GM12878 (cell line): ENCODE measurements around the gene SPNS1. TPM values are rescaled to one million over a fixed set of nuclear protein-coding genes. Genes with fewer than 3 reads are reported as not detected.
A peak's percentile ranks its signal among the peaks of the same experiment; 100 is the strongest.

Source experiments
- BRCA1 ChIP-seq: IDR thresholded peaks from 2 replicates; pipeline ENCODE4 v1.6.1; 2011; ENCODE audit warnings: low read depth, low read length, improper control_type of control experiment
- CHD2 ChIP-seq: IDR thresholded peaks from 2 replicates; pipeline ENCODE4 v1.6.1; 2011; ENCODE audit warnings: low read depth, low read length, improper control_type of control experiment, borderline replicate concordance
- CHD4 ChIP-seq: fragments of 200-600 bp; sonication (generic); IDR thresholded peaks from 2 replicates; pipeline ENCODE4 v1.6.1; 2016; ENCODE audit warnings: mild to moderate bottlenecking
- DPF2 ChIP-seq: fragments of 450-650 bp; IDR thresholded peaks from 2 replicates; pipeline ENCODE4 v1.6.1; 2017; ENCODE audit warnings: mild to moderate bottlenecking
- FOXM1 ChIP-seq: IDR thresholded peaks from 2 replicates; pipeline ENCODE4 v1.6.1; 2012; ENCODE audit warnings: low read depth, mild to moderate bottlenecking, inconsistent platforms, low read length, moderate library complexity
- GABPA ChIP-seq: IDR thresholded peaks from 2 replicates; pipeline ENCODE4 v1.6.1; 2014; ENCODE audit warnings: antibody characterized with exemption, low read depth, mild to moderate bottlenecking, inconsistent platforms
- JUNB ChIP-seq: IDR thresholded peaks from 2 replicates; pipeline ENCODE4 v1.6.1; 2016; ENCODE audit warnings: antibody characterized with exemption, mild to moderate bottlenecking
- KAT2A ChIP-seq: conservative IDR thresholded peaks from 2 replicates; pipeline ENCODE4 v1.6.1; 2011; ENCODE audit warnings: low read depth, low read length; ENCODE audit not compliant: control insufficient read depth
- KDM1A ChIP-seq: fragments of 200-600 bp; sonication (generic); IDR thresholded peaks from 2 replicates; pipeline ENCODE4 v1.6.1; 2016; ENCODE audit warnings: borderline replicate concordance
- MTA3 ChIP-seq: IDR thresholded peaks from 2 replicates; pipeline ENCODE4 v1.6.1; 2012; ENCODE audit warnings: low read length, inconsistent platforms, borderline replicate concordance
- RBBP5 ChIP-seq: fragments of 200-600 bp; sonication (generic); conservative IDR thresholded peaks from 2 replicates; pipeline ENCODE4 v1.6.1; 2016
- RELA ChIP-seq: fragments of 450-650 bp; IDR thresholded peaks from 2 replicates; pipeline ENCODE4 v1.8.0; 2014; ENCODE audit warnings: borderline replicate concordance; ENCODE audit not compliant: partially characterized antibody
- SMAD1 ChIP-seq: fragments of 450-650 bp; IDR thresholded peaks from 2 replicates; pipeline ENCODE4 v1.6.1; 2018; ENCODE audit warnings: mild to moderate bottlenecking, low read depth; ENCODE audit not compliant: partially characterized antibody
- SP1 ChIP-seq: IDR thresholded peaks from one replicate; pipeline ENCODE4 v1.6.1; 2011; ENCODE audit warnings: low read depth, low read length
- SPI1 ChIP-seq: IDR thresholded peaks from 2 replicates; pipeline ENCODE4 v1.6.1; 2011; ENCODE audit warnings: low read depth, mild to moderate bottlenecking, low read length, moderate library complexity, borderline replicate concordance; ENCODE audit not compliant: insufficient read depth
- SREBF1 ChIP-seq: IDR thresholded peaks from 2 replicates; pipeline ENCODE4 v1.6.1; 2012; ENCODE audit warnings: mild to moderate bottlenecking, low read length
- SRF ChIP-seq, 2 experiments: IDR thresholded peaks; 2 replicates each; pipeline ENCODE4 v1.6.1; 2011; ENCODE audit warnings: low read depth in 2 of 2, low read length in 2 of 2, mild to moderate bottlenecking in 1 of 2, moderate library complexity in 1 of 2
- TAF1 ChIP-seq: IDR thresholded peaks from 2 replicates; pipeline ENCODE4 v1.6.1; 2011; ENCODE audit warnings: mild to moderate bottlenecking, low read depth, low read length, borderline replicate concordance
- TARDBP ChIP-seq: IDR thresholded peaks from 2 replicates; pipeline ENCODE4 v1.6.1; 2016; ENCODE audit warnings: borderline replicate concordance
- ZNF217 ChIP-seq: fragments of 450-650 bp; IDR thresholded peaks from 2 replicates; pipeline ENCODE4 v1.6.1; 2017; ENCODE audit warnings: antibody characterized with exemption, mild to moderate bottlenecking
- ZNF24 ChIP-seq: fragments of 450-650 bp; IDR thresholded peaks from 2 replicates; pipeline ENCODE4 v1.6.1; 2017; ENCODE audit warnings: antibody characterized with exemption, mild to moderate bottlenecking
- polyA plus RNA-seq, 11 experiments: library from polyadenylated mRNA; depleted of rRNA in 4 of 11; unstranded in 6 of 11; stranded (reverse) in 5 of 11; fragments of >200 nt; fragmentation: Nextera tagmentation in 4 of 11; fragmentation: Illumina TruSeq in 1 of 11; extraction: Ambion mirVana in 4 of 11; extraction: Trizol in 1 of 11; gene quantifications; 1 replicate in 1 of 11; 2 replicates in 10 of 11; pipeline versions ENCODE4 v1.2.1 to v1.2.3, GENCODE V29; 2011 to 2016; ENCODE audit warnings: inconsistent platforms in 2 of 11, missing spikeins in 2 of 11, low read depth in 1 of 11
- total RNA-seq, 4 experiments: library from RNA; depleted of rRNA in 3 of 4; stranded (reverse); fragments of >200 nt in 3 of 4; fragmentation: Illumina TruSeq in 1 of 4; extraction: Trizol in 1 of 4; gene quantifications; 2 replicates each; pipeline versions ENCODE4 v1.2.1 to v1.2.3, GENCODE V29; 2013 to 2021
- TF ChIP-seq, protein P1 (sequence below): fragments of 450-650 bp; formaldehyde crosslinking; IDR thresholded peaks from 2 replicates; pipeline ENCODE4 v1.4.0; 2022; ENCODE audit warnings: mild to moderate bottlenecking, moderate library complexity
- TF ChIP-seq, protein P2 (sequence below): fragments of 450-650 bp; IDR thresholded peaks from 2 replicates; pipeline ENCODE4 v1.6.1; 2016; ENCODE audit warnings: mild to moderate bottlenecking
- TF ChIP-seq, protein P3 (sequence below): IDR thresholded peaks from 2 replicates; pipeline ENCODE4 v1.6.1; 2011; ENCODE audit warnings: mild to moderate bottlenecking, low read depth, low read length, moderate library complexity; ENCODE audit not compliant: insufficient replicate concordance
- TF ChIP-seq, protein P4 (sequence below): IDR thresholded peaks from 2 replicates; pipeline ENCODE4 v1.6.1; 2011; ENCODE audit warnings: borderline replicate concordance, low read depth, mild to moderate bottlenecking, moderate library complexity, low read length; ENCODE audit not compliant: insufficient read depth, poor library complexity, severe bottlenecking

Gene SPNS1
- total and polyA plus RNA-seq, 10 of the 15 experiments (the other 5 are each of a cell fraction or from before 2014, with no cell fraction given) = 0.16 to 37.6 (median 12.0) TPM

DNA sequence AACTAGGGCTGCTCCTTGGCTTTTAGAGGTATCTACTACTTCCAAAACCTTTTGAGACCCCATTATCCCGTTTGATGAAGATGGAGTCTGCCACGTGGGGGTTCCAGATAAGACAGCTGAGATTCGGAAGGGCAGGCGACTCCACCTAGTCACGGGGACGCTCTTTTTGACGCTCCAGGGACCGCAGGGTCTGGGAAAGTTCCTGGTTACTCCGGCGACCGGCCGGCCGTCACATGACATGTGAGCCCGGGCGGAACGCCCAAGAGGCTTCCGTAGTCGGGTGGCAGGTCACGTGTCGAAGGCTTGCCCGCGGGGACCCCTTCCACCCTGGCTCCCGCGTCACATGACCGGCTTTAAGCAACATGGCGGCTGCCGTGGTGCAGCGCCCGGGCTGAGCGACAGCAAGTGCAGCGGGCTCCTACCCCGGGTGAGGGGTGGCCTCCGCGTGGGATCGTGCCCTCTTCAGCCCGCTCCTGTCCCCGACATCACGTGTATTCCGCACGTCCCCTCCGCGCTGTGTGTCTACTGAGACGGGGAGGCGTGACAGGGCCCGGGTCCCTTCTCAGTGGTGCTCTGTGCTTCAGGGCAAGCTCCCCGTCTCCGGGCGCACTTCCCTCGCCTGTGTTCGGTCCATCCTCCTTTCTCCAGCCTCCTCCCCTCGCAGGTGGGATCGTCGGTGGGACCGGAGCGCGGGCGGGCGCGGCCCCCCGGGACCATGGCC is at the start of gene SPNS1 (continued):
- TF ChIP-seq, protein P1, sequence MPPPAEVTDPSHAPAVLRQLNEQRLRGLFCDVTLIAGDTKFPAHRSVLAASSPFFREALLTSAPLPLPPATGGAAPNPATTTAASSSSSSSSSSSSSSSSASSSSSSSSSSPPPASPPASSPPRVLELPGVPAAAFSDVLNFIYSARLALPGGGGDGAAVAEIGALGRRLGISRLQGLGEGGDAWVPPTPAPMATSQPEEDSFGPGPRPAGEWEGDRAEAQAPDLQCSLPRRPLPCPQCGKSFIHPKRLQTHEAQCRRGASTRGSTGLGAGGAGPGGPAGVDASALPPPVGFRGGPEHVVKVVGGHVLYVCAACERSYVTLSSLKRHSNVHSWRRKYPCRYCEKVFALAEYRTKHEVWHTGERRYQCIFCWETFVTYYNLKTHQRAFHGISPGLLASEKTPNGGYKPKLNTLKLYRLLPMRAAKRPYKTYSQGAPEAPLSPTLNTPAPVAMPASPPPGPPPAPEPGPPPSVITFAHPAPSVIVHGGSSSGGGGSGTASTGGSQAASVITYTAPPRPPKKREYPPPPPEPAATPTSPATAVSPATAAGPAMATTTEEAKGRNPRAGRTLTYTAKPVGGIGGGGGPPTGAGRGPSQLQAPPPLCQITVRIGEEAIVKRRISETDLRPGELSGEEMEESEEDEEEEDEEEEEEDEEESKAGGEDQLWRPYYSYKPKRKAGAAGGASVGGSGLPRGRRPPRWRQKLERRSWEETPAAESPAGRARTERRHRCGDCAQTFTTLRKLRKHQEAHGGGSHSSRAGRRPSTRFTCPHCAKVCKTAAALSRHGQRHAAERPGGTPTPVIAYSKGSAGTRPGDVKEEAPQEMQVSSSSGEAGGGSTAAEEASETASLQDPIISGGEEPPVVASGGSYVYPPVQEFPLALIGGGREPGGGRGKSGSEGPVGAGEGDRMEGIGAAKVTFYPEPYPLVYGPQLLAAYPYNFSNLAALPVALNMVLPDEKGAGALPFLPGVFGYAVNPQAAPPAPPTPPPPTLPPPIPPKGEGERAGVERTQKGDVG (CRISPR knock-in tag) = no peak
- TF ChIP-seq, protein P2, sequence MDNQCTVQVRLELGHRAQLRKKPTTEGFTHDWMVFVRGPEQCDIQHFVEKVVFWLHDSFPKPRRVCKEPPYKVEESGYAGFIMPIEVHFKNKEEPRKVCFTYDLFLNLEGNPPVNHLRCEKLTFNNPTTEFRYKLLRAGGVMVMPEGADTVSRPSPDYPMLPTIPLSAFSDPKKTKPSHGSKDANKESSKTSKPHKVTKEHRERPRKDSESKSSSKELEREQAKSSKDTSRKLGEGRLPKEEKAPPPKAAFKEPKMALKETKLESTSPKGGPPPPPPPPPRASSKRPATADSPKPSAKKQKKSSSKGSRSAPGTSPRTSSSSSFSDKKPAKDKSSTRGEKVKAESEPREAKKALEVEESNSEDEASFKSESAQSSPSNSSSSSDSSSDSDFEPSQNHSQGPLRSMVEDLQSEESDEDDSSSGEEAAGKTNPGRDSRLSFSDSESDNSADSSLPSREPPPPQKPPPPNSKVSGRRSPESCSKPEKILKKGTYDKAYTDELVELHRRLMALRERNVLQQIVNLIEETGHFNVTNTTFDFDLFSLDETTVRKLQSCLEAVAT = no peak
- TF ChIP-seq GABPA (no peak), TAF1 (peak; percentile 95), RELA (peak; percentile 84), ZNF217 (no peak), JUNB (no peak), CHD4 (no peak), KAT2A (no peak), SPI1 (0 out of 2 replicates have a peak, but pooled peaks have one; percentile 9), KDM1A (no peak), FOXM1 (no peak), RBBP5 (no peak), CHD2 (peak; percentile 73; the same call in 1 of the 2 replicates), SRF (IDR thresholded peaks at IDR 0.05; ENCODE audit: low read depth in 2 of 2, low read length in 2 of 2) (0 out of 4 replicates have a peak, but pooled peaks of 1 of the 2 experiments have one; percentile 49), SREBF1 (peak; percentile 60; the same call in 1 of the 2 replicates), MTA3 (no peak), SMAD1 (no peak), SP1 (peak; percentile 75), DPF2 (peak; percentile 53; the same call in 1 of the 2 replicates), TARDBP (peak; percentile 93), BRCA1 (no peak), ZNF24 (0 out of 2 replicates have a peak, but pooled peaks have one; percentile 23)
- TF ChIP-seq, protein P3, sequence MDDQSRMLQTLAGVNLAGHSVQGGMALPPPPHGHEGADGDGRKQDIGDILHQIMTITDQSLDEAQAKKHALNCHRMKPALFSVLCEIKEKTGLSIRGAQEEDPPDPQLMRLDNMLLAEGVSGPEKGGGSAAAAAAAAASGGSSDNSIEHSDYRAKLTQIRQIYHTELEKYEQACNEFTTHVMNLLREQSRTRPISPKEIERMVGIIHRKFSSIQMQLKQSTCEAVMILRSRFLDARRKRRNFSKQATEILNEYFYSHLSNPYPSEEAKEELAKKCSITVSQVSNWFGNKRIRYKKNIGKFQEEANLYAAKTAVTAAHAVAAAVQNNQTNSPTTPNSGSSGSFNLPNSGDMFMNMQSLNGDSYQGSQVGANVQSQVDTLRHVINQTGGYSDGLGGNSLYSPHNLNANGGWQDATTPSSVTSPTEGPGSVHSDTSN = peak; percentile 71
- TF ChIP-seq, protein P4, sequence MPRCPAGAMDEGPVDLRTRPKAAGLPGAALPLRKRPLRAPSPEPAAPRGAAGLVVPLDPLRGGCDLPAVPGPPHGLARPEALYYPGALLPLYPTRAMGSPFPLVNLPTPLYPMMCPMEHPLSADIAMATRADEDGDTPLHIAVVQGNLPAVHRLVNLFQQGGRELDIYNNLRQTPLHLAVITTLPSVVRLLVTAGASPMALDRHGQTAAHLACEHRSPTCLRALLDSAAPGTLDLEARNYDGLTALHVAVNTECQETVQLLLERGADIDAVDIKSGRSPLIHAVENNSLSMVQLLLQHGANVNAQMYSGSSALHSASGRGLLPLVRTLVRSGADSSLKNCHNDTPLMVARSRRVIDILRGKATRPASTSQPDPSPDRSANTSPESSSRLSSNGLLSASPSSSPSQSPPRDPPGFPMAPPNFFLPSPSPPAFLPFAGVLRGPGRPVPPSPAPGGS = peak; percentile 76
